ENCODE measurements around the gene CFAP57. TPM values are rescaled to one million over a fixed set of nuclear protein-coding genes. Genes with fewer than 3 reads are reported as not detected.

CFAP57 gene
- total and polyA plus RNA-seq, 9 of the 15 experiments (the other 6 are each of a cell fraction or from before 2014, with no cell fraction given) = 0.04 to 0.22 (median 0.07) TPM; not detected in 3

DNA sequence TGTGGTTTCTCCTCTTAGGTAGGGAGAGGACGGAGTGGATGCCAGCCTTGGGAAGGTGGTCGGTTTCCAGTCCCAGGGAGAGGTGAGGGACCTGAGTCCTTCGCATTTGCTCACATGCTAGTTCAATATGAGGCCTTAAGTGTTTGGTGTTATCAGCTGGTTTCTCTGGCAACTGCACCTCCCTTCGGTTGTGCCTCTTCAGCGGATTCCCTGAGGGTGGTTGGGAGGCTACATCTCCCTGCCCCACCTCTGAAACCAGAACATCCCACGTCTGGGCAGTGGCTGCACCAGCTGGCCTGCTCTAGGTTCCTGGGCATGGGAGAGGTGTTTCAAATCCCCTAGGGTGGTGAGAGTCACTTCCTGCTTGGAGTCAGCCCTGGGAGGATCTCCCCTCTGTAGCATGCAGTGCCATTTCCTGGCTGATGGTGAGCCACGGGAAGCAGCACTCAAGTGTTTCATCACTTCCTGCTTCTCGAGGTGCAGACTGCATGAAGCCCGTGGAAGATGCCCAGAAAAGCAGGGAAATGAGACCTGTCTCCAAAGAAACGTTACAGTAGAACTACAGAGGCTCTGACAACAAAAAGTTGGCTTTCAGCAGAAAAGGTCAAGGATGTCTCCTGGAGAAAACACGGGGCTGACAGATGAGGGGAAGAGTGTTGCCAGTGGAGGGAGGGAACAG lies 102.1 kb downstream of the CFAP57 start (continued):
- TF ChIP-seq, protein P1, sequence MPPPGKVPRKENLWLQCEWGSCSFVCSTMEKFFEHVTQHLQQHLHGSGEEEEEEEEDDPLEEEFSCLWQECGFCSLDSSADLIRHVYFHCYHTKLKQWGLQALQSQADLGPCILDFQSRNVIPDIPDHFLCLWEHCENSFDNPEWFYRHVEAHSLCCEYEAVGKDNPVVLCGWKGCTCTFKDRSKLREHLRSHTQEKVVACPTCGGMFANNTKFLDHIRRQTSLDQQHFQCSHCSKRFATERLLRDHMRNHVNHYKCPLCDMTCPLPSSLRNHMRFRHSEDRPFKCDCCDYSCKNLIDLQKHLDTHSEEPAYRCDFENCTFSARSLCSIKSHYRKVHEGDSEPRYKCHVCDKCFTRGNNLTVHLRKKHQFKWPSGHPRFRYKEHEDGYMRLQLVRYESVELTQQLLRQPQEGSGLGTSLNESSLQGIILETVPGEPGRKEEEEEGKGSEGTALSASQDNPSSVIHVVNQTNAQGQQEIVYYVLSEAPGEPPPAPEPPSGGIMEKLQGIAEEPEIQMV (tag; conservative IDR thresholded peaks at IDR 0.05; ENCODE audit: low read depth) = no peak
- TF ChIP-seq ZNF644 (tag; IDR thresholded peaks at IDR 0.05; ENCODE audit: low read depth) = no peak
- no peak for TF ChIP-seq ARID1B (IDR thresholded peaks at IDR 0.05)
- no peak for TF ChIP-seq ZNF263 (CRISPR knock-in tag; IDR thresholded peaks at IDR 0.05; ENCODE audit: borderline replicate concordance)
- peak; percentile 72 for TF ChIP-seq RFX1 (IDR thresholded peaks at IDR 0.05)
- no peak for TF ChIP-seq ZNF592 (IDR thresholded peaks at IDR 0.05)
- TF ChIP-seq SIN3A (IDR thresholded peaks at IDR 0.05; ENCODE audit: borderline replicate concordance in 2 of 2, control insufficient read depth in 1 of 2, low read depth in 2 of 2, low read length in 2 of 2) = no peak
- TF ChIP-seq PHTF2 (CRISPR knock-in tag; IDR thresholded peaks at IDR 0.05) = no peak
- no peak for TF ChIP-seq PHF21A (IDR thresholded peaks at IDR 0.05; ENCODE audit: borderline replicate concordance, low read depth)
- TF ChIP-seq CBFA2T3 (IDR thresholded peaks at IDR 0.05) = no peak
- no peak for TF ChIP-seq FOXM1 (IDR thresholded peaks at IDR 0.05; ENCODE audit: low read depth)
- TF ChIP-seq FOXM1 (CRISPR knock-in tag; IDR thresholded peaks at IDR 0.05; ENCODE audit: low read depth) = no peak
- TF ChIP-seq NCOR1 (IDR thresholded peaks at IDR 0.05) = no peak
- no peak for TF ChIP-seq ZNF253 (CRISPR knock-in tag; conservative IDR thresholded peaks at IDR 0.05)
- TF ChIP-seq KHSRP (IDR thresholded peaks at IDR 0.05) = no peak
- no peak for TF ChIP-seq MXI1 (IDR thresholded peaks at IDR 0.05; ENCODE audit: low read depth, low read length)
- TF ChIP-seq BRCA1 (IDR thresholded peaks at IDR 0.05) = no peak
- TF ChIP-seq BRCA1 (CRISPR knock-in tag; IDR thresholded peaks at IDR 0.05) = no peak
- TF ChIP-seq, protein P2, sequence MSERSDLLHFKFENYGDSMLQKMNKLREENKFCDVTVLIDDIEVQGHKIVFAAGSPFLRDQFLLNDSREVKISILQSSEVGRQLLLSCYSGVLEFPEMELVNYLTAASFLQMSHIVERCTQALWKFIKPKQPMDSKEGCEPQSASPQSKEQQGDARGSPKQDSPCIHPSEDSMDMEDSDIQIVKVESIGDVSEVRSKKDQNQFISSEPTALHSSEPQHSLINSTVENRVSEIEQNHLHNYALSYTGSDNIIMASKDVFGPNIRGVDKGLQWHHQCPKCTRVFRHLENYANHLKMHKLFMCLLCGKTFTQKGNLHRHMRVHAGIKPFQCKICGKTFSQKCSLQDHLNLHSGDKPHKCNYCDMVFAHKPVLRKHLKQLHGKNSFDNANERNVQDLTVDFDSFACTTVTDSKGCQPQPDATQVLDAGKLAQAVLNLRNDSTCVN (CRISPR knock-in tag; IDR thresholded peaks at IDR 0.05) = no peak
- no peak for TF ChIP-seq ZNF3 (CRISPR knock-in tag; IDR thresholded peaks at IDR 0.05)
- TF ChIP-seq RCOR1 (IDR thresholded peaks at IDR 0.05; ENCODE audit: borderline replicate concordance in 1 of 2, low read depth in 2 of 2, low read length in 2 of 2) = no peak
- no peak for TF ChIP-seq ZNF431 (CRISPR knock-in tag; IDR thresholded peaks at IDR 0.05)
- TF ChIP-seq ZBED1 (IDR thresholded peaks at IDR 0.05) = no peak
- TF ChIP-seq MYBL2 (IDR thresholded peaks at IDR 0.05; ENCODE audit: low read depth) = no peak
- TF ChIP-seq MYBL2 (CRISPR knock-in tag; IDR thresholded peaks at IDR 0.05; ENCODE audit: borderline replicate concordance) = no peak

Measured in K562 (cell line).